Activated CD4-positive, alpha-beta T cell treated with anti-CD3 and anti-CD28 coated beads, Interleukin-2, amount 50 U/mL, for 24 hours (primary cell): ENCODE measurements around the gene UBL5.

ENCODE experiments used
- DNase-seq, 2 donors: peaks; one replicate each; pipeline ENCODE4 v3.0.0-alpha.2; 2020; ENCODE audit warnings: low read depth in 1 of 2, low spot score in 1 of 2

Gene UBL5

GRCh38 chr19:9878511-9879196 lies 50.9 kb downstream of the UBL5 start:
- DNase-seq: no peak
